Activated naive CD4-positive, alpha-beta T cell treated with anti-CD3 and anti-CD28 coated beads, Interleukin-2, amount 50 U/mL, for 16 hours (primary cell): ENCODE results near the gene ZFAND6.

Experiments used
- DNase-seq: peaks from one replicate; pipeline ENCODE4 v3.0.0-alpha.2; 2020

Gene ZFAND6

DNA sequence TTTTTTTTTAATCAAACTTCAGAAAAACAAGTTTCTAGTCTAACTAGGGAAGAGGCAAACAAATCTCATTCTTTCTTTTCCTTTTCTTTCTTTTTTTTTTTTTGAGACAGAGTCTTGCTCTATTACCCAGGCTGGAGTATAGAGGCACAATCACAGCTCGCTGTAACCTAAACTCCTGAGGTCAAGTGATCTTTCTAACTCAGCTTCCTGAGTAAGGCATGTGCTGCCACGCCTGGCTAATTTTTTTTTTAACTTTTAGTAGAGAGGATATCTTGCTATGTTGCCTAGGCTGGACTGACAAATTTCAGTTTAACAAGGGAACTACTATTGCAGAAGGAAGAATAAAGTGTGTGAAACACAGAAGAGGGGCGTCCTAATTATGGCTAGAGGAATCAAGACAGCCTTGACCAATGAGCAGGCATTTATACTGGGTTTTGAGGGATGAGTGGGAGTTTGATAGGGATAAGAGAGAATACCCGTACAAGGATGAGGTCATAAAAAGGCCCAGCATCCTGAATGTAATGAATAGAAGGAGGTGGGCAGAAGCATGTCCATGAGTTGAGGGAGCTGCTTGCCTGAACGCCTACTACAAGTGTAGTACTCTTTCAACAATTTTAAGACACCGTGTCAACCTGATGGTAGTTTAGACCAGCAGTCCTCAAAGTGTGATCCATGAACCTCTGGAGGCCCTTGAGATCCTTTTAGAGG is 6.7 kb upstream of the ZFAND6 start:
- DNase-seq = no peak

GRCh38 chr15:80055933-80056332 is 3.5 kb upstream of the ZFAND6 start:
- DNase-seq = no peak

DNA sequence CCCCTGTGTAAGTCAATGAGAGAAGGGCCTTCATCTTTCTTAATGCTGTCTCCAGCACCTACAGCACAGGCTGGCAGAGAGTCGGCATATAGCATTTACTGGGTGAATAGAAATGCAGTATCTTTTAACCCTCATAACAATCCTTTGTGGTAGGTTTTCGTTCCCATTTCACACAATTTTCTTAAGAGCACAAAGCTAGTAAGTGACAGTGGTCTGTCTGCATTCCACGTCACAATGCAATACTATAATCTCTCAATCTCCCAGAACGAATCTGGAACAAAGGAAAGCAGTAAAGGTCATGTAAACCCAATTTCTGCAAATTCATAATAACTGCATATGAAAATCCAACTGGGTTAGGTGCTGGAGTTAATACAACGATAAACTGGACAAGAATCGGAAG is 1.4 kb upstream of the ZFAND6 start:
- no peak for DNase-seq

GRCh38 chr15:80059786-80060355 is 395 bp downstream of the ZFAND6 start:
- DNase-seq = peak; percentile 60

DNA sequence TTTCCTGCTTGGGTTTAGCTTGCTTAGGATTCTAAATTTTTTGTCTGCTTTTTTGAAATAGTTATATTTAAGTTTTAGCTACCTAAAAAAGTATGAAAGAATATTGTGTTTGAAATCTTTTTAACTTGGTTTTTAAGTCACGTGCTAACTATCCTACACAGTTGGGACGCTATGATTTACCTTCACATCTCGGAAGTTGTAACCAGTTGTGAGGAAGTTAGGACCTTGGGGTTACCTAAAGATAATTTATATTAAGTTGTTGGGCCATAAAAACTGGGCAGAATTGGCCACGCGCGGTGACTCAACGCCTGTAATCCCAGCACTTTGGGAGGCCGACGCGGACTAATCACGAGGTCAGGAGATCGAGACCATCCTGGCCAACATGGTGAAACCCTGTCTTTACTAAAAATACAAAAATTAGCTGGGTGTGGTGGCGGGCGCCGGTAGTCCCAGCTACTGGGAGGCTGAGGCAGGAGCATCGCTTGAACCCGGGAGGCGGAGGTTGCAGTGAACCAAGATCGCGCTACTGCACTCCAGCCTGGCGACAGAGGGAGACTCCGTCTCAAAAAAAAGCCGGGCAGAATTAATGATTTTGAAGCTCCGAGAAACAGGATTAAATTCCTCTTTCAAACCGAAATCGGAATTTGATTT is 1.0 kb downstream of the ZFAND6 start:
- DNase-seq = peak; percentile 17

DNA sequence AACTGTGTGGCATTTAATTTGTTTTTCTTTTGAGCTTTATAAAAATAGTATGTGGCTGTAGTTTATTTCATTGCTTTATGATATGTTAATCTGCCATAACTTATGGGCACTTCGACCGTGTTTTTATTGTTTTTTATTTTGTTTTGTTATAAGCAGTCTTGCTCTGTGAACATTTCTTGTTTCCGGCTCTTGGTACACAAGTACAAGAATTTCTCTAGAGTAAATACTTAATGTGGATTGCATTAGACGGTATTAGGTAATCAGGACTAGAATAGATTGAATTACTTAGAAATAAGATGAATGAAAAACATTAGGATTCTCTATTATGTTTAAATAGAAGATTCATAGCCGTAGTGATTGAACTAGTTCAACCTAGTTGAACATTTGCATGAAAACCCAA is 2.1 kb downstream of the ZFAND6 start:
- no peak for DNase-seq

- DNase-seq = no peak
These were observed 7.4 kb downstream of the ZFAND6 start for GRCh38 chr15:80066912-80067311.

GRCh38 chr15:80068578-80068977 is 9.1 kb downstream of the ZFAND6 start:
- DNase-seq = no peak

DNA sequence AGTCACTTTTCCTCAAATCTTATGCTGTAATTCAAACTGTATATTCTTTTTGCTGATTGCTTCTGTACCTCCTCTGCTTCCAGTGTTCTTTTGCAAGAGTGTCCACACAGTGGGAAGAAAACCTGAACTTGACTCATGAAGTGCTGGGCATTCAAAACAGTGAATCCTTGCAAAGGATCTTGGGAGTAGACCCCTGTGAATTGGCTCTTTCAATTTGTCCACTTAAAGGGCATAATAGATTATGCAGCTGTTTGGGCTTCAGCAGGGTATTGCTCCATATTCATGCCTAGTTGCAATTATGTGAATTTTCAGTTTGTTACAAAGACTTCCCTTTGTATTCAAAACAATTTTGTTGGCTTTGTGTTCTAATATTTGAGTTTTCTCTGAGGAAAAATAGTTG is 11.4 kb downstream of the ZFAND6 start:
- DNase-seq = no peak

DNA sequence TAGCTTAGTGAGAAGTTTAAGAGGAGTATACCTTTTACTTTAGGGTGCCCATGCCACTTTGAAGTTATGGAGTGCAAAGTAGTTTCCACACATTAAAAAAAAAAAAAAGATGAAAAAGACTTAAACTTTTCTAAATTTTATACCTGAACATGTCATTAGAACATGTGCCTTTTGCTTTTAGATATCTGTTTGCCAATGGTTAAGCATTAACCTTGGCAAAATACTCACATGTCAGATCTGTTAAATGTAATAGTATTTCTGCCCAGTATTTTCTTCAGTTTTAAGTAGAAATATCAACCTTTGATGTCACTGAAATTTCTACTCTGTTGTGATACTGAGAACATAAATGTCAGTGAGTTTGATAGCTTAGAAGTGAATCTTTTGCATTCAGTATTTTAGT is 12.2 kb downstream of the ZFAND6 start:
- DNase-seq = no peak

DNA sequence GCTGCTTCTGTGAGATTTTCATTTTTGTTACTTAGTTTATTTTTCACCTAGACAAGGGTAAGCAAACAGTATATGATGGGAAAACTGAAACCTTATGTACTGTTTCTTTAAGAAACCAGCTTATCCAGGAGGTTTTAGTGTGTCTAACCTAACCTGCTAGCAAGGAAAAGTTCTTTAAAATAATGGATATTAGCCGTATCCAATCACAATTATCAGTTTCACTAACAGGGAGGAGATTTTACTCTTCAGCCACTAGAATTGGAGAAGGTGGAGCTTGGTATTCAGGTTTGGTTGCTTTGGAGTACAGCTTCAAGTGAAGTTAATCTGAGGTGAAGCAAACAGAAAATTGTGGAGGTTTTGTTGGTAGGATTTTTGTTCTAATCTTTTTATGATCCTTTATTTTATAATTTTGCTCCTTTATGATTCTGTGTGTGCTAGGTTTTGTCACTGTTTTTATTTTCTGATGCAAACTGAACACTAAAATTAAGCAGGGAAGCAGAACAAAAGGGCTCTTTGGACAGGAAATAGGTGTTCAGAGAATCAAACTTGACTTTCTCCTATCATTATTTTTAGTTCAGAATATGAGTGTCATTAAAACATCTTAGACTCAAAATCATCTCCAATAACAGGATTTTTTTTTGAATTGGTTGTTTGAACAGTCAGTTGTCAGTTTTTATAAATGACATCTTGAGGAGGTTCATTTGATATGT is 13.0 kb downstream of the ZFAND6 start:
- DNase-seq = no peak

DNA sequence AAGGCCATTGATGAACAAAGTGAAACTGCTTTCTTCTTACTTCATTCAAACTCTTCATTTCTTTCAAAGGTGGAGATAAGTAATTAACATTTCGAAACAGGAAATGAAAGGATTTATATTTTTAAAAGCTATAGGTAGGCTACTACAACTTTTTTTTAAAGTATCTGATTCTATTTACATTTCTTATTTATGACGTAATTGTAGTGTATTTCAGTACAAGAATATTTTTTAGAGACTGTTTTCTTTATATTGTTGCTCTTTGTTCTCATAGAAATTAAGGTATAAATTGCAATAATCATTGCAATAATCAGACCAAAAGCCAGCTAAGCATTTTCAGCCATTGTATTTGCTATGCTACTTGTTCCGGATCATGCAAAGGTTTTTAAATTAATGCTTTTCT is 13.7 kb downstream of the ZFAND6 start:
- no peak for DNase-seq

- no peak for DNase-seq
These were observed 17.1 kb downstream of the ZFAND6 start for GRCh38 chr15:80076321-80077318.

DNA sequence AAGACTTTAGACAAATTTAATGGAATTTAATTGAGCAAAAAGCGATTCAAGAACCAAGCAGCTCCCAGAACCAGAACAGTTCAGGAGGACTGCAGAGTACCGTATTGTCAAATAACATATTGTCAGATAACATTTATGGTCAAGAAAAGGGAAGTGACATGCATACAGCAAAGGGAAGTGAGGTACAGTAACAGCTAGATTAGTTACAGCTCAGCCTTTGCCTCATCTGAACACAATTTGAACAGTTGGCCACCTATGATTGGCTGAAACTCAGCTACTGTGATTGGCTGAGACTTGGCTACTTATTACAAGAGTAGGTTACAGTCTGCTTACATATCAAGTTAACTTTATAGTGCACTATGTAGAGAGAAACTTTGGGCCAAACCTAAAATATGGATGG is 21.9 kb downstream of the ZFAND6 start:
- DNase-seq = no peak

GRCh38 chr15:80087104-80087503 is 27.6 kb downstream of the ZFAND6 start:
- no peak for DNase-seq

GRCh38 chr15:80090041-80090440 is 30.6 kb downstream of the ZFAND6 start:
- no peak for DNase-seq

- no peak for DNase-seq
These were observed 31.5 kb downstream of the ZFAND6 start for GRCh38 chr15:80090879-80091503.

GRCh38 chr15:80093854-80094418 is 34.5 kb downstream of the ZFAND6 start:
- DNase-seq = peak; percentile 31

DNA sequence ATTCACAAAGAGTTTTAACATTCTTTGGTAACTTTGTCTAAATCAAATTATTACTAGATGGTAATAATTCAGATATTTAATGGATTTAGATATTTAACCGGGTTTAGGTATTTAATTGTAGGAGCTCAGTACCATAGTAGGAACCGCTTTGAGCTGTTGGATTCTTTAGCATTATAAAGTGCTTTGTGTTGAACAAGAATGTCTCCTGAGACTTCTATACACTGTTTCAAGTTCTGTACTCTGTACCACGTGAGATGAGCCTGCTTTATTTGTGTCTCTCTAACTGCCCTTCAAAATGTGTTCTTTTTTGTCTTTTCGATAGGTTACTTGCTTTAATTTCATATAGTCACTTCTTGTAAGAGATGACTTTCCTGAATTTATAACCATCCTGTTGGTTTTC is 36.0 kb downstream of the ZFAND6 start:
- DNase-seq = no peak

GRCh38 chr15:80095969-80096368 is 36.5 kb downstream of the ZFAND6 start:
- no peak for DNase-seq

GRCh38 chr15:80098341-80098740 is 38.9 kb downstream of the ZFAND6 start:
- no peak for DNase-seq

DNA sequence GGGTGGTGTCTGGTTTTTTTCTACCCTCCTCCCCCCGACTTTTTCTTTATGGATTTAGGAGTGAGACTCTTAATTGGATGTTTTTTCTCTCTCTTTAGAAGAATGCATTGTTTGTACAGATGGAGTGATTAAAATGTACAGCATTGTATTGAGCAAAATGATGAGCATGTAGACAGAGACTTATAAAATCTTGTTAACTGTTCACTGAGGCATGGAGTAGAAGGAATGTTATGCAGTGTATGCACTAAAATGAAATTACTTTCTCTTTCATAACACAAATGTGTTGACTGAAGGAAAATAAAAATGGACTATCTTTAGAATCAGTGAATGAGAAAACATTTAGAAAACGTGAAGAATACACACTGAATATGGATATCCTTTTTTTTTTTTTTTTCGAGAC is 39.8 kb downstream of the ZFAND6 start:
- DNase-seq = no peak
